Tibial nerve (tissue), 4 donors: ENCODE measurements around the gene ZNF263. TPM values are rescaled to one million over a fixed set of nuclear protein-coding genes. Genes with fewer than 3 reads are reported as not detected.

Experiments
- DNase-seq, 2 donors: peaks; one replicate each; pipeline ENCODE4 v3.0.0-alpha.2; 2019; ENCODE audit warnings: low spot score in 2 of 2
- H3K27ac ChIP-seq, 4 donors: fragments of 200-600 bp; sonication (generic) in 3 of 4; one replicate each; pipeline ENCODE4 v1.5.1; 2017 to 2019; ENCODE audit warnings: mild to moderate bottlenecking in 1 of 4
- H3K27me3 ChIP-seq, 2 donors: fragments of 200-600 bp; sonication (generic) in 1 of 2; one replicate each; pipeline versions ENCODE4 v1.5.1 to v1.6.0; 2017 to 2019
- H3K36me3 ChIP-seq, 3 donors: fragments of 200-600 bp; sonication (generic); one replicate each; pipeline ENCODE4 v1.5.1; 2018 to 2019
- H3K4me1 ChIP-seq, 4 donors: fragments of 200-600 bp; sonication (generic) in 3 of 4; one replicate each; pipeline ENCODE4 v1.5.1; 2017 to 2019
- H3K4me3 ChIP-seq, 4 donors: fragments of 200-600 bp; sonication (generic) in 3 of 4; one replicate each; pipeline ENCODE4 v1.5.1; 2017 to 2019; ENCODE audit warnings: mild to moderate bottlenecking in 1 of 4, moderate library complexity in 1 of 4
- H3K9me3 ChIP-seq, 4 donors: fragments of 200-600 bp; sonication (generic) in 3 of 4; one replicate each; pipeline ENCODE4 v1.5.1; 2017 to 2019
- EP300 ChIP-seq, 2 donors: sonication (generic); formaldehyde crosslinking; IDR thresholded peaks; one replicate each; pipeline ENCODE4 v1.6.1; 2017; ENCODE audit warnings: antibody characterized with exemption in 2 of 2, mild to moderate bottlenecking in 1 of 2
- POLR2A ChIP-seq, 2 donors: fragments of 450-650 bp; IDR thresholded peaks; one replicate each; pipeline ENCODE4 v1.6.1; 2017; ENCODE audit warnings: antibody characterized with exemption in 2 of 2, mild to moderate bottlenecking in 2 of 2, moderate library complexity in 2 of 2
- WGBS, 2 donors: methylation state at CpG; one replicate each; pipeline ENCODE4 v1.1.5; 2018; 5-methylcytosine and 5-hydroxymethylcytosine counted together
- total RNA-seq, 4 donors: library from RNA; depleted of rRNA; stranded (reverse); fragments of >200 nt; gene quantifications; one replicate each; pipeline ENCODE4 v1.1.0, GENCODE V29; 2016
- TF ChIP-seq, protein P1 (sequence below), 5 experiments: fragments of 200-600 bp in 3 of 5; fragments of 450-650 bp in 2 of 5; sonication (generic) in 3 of 5; IDR thresholded peaks; one replicate each; pipeline ENCODE4 v1.5.1; 2016 to 2019; ENCODE audit warnings: antibody characterized with exemption in 5 of 5, mild to moderate bottlenecking in 3 of 5, moderate library complexity in 2 of 5

Gene ZNF263
- total RNA-seq, 4 donors from 2014 or later: 37.3 to 66.0 (median 55.5) TPM

DNA sequence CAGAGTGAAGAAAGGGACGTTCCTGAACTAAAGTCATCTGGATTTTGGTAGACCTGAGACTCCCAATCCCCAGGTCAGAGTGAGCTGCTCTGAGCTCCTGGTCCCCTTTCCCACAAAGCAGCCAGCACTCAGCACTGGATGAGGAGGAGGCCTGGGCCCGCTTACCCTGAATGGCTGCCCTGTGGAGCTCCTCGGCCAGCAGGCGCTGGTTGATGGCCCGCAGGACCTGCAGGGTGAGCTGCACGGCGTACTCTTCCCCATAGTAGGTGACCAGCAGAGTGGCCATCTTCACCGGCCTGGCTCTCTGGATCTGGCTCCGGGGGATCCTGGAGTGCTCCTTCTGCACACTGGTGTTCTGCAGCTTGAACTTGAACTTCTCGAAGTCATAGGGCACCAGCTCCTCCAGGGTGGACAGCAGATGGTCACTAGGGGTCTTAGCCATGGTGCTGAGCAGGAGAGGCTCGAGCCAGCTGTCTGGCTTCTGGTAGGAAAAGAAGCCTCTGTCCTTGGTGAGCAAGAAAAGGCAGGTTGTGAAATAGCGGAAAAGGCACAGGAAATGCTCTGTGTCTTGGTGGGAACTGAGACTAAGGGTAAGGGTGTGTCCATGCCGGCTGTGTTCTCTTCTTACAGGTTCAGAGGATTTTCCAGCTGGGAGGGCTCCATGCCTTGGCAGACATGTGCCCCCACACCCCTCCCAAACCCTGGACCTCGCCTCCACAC lies 27.0 kb upstream of the ZNF263 start, which contains the start of gene MEFV:
MEFV (minus strand) TSS at position 488 of the 720 bp plus-strand sequence; CDS start at position 442, 46 bp downstream.
- peak in 1 of 2 donors; percentile 24 for DNase-seq

DNA sequence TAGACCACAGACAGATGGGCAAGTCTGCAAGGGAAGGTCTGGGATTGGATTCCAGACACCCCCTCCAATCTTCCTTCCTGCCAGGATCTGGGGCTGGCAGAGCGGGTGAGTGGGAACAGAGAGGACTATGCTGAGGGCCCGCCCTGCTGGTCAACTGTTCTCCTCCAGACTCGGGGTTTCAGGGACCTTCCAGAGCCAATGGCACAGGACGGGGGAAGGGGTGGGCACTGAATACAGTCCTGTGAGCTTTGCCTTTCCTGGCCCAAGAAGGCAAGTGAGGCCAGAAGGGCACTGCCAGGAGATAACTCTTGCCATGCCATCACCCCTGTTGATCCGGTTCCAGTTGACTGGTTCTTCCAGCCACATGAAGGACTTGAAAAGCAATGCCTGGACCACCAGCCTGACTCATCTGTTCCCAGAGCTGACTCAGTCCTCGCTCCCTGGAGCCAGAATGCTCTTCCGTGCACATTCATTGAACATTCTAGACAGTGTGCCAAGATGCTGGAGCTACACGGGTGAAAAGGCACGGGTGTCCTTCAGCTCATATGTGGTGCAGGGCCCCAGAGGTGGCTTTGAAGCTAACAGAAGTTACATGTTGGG lies 26.3 kb upstream of the ZNF263 start:
- DNase-seq: no peak
- WGBS, 2 donors: 65 to 69% methylated on average over 5 to 9 of the region's 9 CpGs
- Histone ChIP-seq H3K36me3 (no peaks in the 10 kb centered on the region), H3K4me1 (peaks cover 0 to 5% (median 0%) of the 10 kb centered on the region in 4 donors), H3K27me3 (no peaks in the 10 kb centered on the region), H3K27ac (no peak overlapping the region), H3K4me3 (no peak overlapping the region), H3K9me3 (no peaks in the 10 kb centered on the region)
- TF ChIP-seq EP300 (IDR thresholded peaks at IDR 0.05): no peak
- TF ChIP-seq, protein P1, sequence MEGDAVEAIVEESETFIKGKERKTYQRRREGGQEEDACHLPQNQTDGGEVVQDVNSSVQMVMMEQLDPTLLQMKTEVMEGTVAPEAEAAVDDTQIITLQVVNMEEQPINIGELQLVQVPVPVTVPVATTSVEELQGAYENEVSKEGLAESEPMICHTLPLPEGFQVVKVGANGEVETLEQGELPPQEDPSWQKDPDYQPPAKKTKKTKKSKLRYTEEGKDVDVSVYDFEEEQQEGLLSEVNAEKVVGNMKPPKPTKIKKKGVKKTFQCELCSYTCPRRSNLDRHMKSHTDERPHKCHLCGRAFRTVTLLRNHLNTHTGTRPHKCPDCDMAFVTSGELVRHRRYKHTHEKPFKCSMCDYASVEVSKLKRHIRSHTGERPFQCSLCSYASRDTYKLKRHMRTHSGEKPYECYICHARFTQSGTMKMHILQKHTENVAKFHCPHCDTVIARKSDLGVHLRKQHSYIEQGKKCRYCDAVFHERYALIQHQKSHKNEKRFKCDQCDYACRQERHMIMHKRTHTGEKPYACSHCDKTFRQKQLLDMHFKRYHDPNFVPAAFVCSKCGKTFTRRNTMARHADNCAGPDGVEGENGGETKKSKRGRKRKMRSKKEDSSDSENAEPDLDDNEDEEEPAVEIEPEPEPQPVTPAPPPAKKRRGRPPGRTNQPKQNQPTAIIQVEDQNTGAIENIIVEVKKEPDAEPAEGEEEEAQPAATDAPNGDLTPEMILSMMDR (IDR thresholded peaks at IDR 0.05): no peak
- no peak for TF ChIP-seq POLR2A (IDR thresholded peaks at IDR 0.05)

More for the DNA sequence above, 27.0 kb upstream of the ZNF263 start, which contains the start of gene MEFV:
- TF ChIP-seq EP300 (IDR thresholded peaks at IDR 0.05) (peak in 1 of 2 donors; percentile 56), POLR2A (IDR thresholded peaks at IDR 0.05) (no peak)
- no peaks in the 10 kb centered on the region for H3K27me3 ChIP-seq
- peaks cover 0 to 5% (median 0%) of the 10 kb centered on the region in 4 donors for H3K4me1 ChIP-seq
- WGBS, 2 donors: 69 to 79% methylated on average over 12 to 13 of the region's 14 CpGs
- no peaks in the 10 kb centered on the region for H3K36me3 ChIP-seq
- no peak within 1 kb of the TSS for H3K27ac ChIP-seq
- H3K9me3 ChIP-seq: no peaks in the 10 kb centered on the region
- H3K4me3 ChIP-seq: peak within 1 kb of the TSS in 1 of 4 donors; percentile 37

DNA sequence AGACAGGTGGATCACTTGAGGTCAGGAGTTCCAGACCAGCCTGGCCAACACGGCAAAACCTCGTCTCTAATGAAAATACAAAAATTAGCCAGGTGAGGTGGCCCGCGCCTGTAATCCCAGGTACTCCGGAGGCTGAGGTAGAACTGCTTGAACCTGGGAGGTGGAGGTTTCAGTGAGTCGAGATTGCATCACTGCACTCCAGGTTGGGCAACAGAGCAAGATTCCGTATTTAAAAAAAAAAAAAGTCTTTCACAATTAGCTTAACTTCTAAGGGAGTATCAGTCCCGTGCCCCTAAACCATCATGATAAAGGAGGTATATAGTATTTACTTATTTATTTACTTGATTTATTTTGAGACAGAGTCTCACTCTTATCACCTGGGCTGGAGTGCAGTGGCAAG lies 23.5 kb upstream of the ZNF263 start:
- no peak for DNase-seq
- TF ChIP-seq, protein P1 (IDR thresholded peaks at IDR 0.05): no peak
- TF ChIP-seq EP300 (IDR thresholded peaks at IDR 0.05) (no peak), POLR2A (IDR thresholded peaks at IDR 0.05) (no peak)

DNA sequence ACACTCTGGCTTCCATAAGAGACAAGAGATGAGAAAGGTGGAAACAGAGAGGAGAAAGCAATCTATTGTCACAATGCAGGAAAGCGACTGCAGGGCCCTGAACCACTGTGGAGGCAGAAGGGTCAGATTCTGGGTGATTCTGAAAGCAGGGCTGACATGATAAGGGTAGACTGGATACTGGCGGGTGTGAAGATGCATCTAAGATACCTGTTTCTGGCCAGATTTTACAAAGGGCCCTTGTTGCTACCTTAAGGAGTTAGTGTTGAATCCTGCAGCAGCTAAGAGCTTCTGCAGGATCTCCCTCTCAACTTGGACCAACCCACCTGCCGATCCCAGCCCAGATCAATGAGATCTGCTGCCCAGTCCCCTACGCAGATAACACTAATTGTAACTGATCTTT lies 20.8 kb upstream of the ZNF263 start:
- Histone ChIP-seq H3K27ac (no peak overlapping the region), H3K9me3 (peaks cover 0 to 28% (median 0%) of the 10 kb centered on the region in 4 donors), H3K27me3 (no peaks in the 10 kb centered on the region), H3K4me1 (peaks cover 0 to 31% (median 0%) of the 10 kb centered on the region in 4 donors), H3K4me3 (no peak overlapping the region), H3K36me3 (peaks cover 0 to 27% (median 0%) of the 10 kb centered on the region in 3 donors)
- 91 to 97% methylated on average over 3 to 4 of the region's 4 CpGs for WGBS, 2 donors
- no peak for DNase-seq
- no peak for TF ChIP-seq EP300 (IDR thresholded peaks at IDR 0.05)
- TF ChIP-seq, protein P1 (IDR thresholded peaks at IDR 0.05): no peak
- no peak for TF ChIP-seq POLR2A (IDR thresholded peaks at IDR 0.05)

More for the DNA sequence above, 23.5 kb upstream of the ZNF263 start:
- H3K27me3 ChIP-seq: no peaks in the 10 kb centered on the region
- H3K9me3 ChIP-seq: peaks cover 0 to 4% (median 0%) of the 10 kb centered on the region in 4 donors
- no peak overlapping the region for H3K4me3 ChIP-seq
- 84 to 86% methylated on average over 8 of the region's 8 CpGs for WGBS, 2 donors
- peaks cover 0 to 9% (median 2%) of the 10 kb centered on the region in 4 donors for H3K4me1 ChIP-seq
- H3K27ac ChIP-seq: no peak overlapping the region
- peaks cover 0 to under 1% (median 0%) of the 10 kb centered on the region in 3 donors for H3K36me3 ChIP-seq

DNA sequence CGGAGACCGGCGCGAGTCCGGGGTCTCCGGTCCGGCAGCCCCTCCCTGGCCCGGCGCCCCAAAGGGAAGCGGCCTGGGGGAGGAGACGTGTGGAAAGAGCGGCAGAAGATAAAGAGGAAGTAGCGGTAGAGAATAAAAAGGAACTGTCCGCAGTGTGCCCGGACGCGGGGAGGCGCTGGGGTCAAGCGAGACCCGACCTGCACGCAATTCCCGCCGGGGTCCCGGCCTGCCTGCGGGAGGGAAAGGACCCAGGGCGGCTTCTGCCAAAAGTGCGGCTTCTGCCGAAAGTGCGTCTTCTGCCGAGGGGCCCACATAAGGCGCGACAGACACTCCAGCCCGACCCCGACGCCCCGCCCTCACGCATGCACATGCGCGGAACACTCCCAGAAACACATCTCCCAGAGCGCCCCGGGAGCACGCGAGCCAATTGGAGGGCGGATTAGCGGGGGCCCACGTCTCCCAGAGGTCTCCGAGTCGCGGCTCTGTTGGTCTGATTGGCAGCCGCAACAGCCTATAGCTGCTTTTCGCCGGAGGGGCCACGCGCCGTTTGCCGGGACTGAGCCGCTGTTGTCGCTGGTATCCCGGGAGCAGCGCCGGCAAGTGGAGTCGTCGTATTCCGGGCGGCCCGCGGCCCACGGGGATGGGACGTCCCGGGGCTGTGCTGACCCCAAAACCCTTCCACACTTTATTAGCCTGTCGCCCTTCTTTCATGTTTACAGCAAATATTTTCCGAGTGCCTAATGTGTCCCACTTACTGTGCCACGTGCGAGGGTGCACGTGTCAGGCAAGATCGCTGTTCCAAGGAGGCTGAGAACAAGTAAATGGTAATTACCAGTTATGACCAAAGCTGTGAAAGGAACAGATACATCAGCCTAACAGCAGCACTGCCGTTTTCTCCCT lies 18.9 kb upstream of the ZNF263 start:
- H3K27me3 ChIP-seq: no peaks in the 10 kb centered on the region
- H3K4me3 ChIP-seq: peak overlapping the region; percentile 67 to 90 (median 78)

More for the DNA sequence above, 18.9 kb upstream of the ZNF263 start:
- Histone ChIP-seq H3K36me3 (peaks cover 0 to 46% (median 0%) of the 10 kb centered on the region in 3 donors), H3K4me1 (peaks cover 0 to 31% (median 0%) of the 10 kb centered on the region in 4 donors), H3K27ac (peak overlapping the region; percentile 95 to 99 (median 96)), H3K9me3 (peaks cover 0 to 41% (median 0%) of the 10 kb centered on the region in 4 donors)
- TF ChIP-seq POLR2A (IDR thresholded peaks at IDR 0.05): peak; percentile 81 to 88
- TF ChIP-seq EP300 (IDR thresholded peaks at IDR 0.05): peak; percentile 29 to 90
- TF ChIP-seq, protein P1 (IDR thresholded peaks at IDR 0.05): peak in 2 of 5 experiments; percentile 7 to 55
- DNase-seq: peak; percentile 78 to 86
- 2 to 3% methylated on average over 51 to 57 of the region's 77 CpGs for WGBS, 2 donors
